ENCODE data around the gene GTF2H1.
"Not testable (repeated sequence)": the region's sequence is repeated elsewhere in the genome, so short reads cannot be mapped to it uniquely, and the experiment has no call there.

The GTF2H1 gene

GRCh38 chr11:18317551-18317950 is 4.8 kb upstream of the GTF2H1 start:
- DNase-seq (ENCODE audit: insufficient read length, low spot score): no peak
- no peak for FAIRE-seq

- FAIRE-seq (peak; percentile 68), DNase-seq (ENCODE audit: insufficient read length, low spot score) (no peak)
These were observed 2.5 kb upstream of the GTF2H1 start for GRCh38 chr11:18319914-18320313.

- DNase-seq (ENCODE audit: insufficient read length, low spot score) (no peak), FAIRE-seq (no peak)
These were observed 1.8 kb upstream of the GTF2H1 start for GRCh38 chr11:18320617-18321016.

- DNase-seq (ENCODE audit: insufficient read length, low spot score) (no peak), FAIRE-seq (no peak)
These were observed 794 bp upstream of the GTF2H1 start for GRCh38 chr11:18321578-18321968.

- FAIRE-seq: no peak
- DNase-seq (ENCODE audit: insufficient read length, low spot score): no peak
These were observed 627 bp downstream of the GTF2H1 start for GRCh38 chr11:18322818-18323570.

GRCh38 chr11:18323881-18324280 is 1.5 kb downstream of the GTF2H1 start:
- not testable (repeated sequence) for FAIRE-seq; DNase-seq (ENCODE audit: insufficient read length, low spot score)

- peak; percentile 28 for FAIRE-seq
- DNase-seq (ENCODE audit: insufficient read length, low spot score): no peak
These were observed 2.0 kb downstream of the GTF2H1 start for GRCh38 chr11:18324381-18324780.

- FAIRE-seq: peak; percentile 80
- no peak for DNase-seq (ENCODE audit: insufficient read length, low spot score)
These were observed 7.0 kb downstream of the GTF2H1 start for GRCh38 chr11:18329196-18329870.

GRCh38 chr11:18330921-18331320 is 8.6 kb downstream of the GTF2H1 start:
- FAIRE-seq (no peak), DNase-seq (ENCODE audit: insufficient read length, low spot score) (no peak)

- FAIRE-seq (no peak), DNase-seq (ENCODE audit: insufficient read length, low spot score) (no peak)
These were observed 9.9 kb downstream of the GTF2H1 start for GRCh38 chr11:18332302-18332701.

- FAIRE-seq: no peak
- DNase-seq (ENCODE audit: insufficient read length, low spot score): no peak
These were observed 10.5 kb downstream of the GTF2H1 start for GRCh38 chr11:18332891-18333290.

- no peak for DNase-seq (ENCODE audit: insufficient read length, low spot score)
- FAIRE-seq: no peak
These were observed 25.2 kb downstream of the GTF2H1 start for GRCh38 chr11:18347471-18348125.

GRCh38 chr11:18352581-18352980 is 30.2 kb downstream of the GTF2H1 start:
- DNase-seq (ENCODE audit: insufficient read length, low spot score): no peak
- no peak for FAIRE-seq

- no peak for DNase-seq (ENCODE audit: insufficient read length, low spot score)
These were observed 36.3 kb downstream of the GTF2H1 start for GRCh38 chr11:18358646-18359045.

GRCh38 chr11:18361154-18361553 is 38.8 kb downstream of the GTF2H1 start:
- FAIRE-seq (no peak), DNase-seq (ENCODE audit: insufficient read length, low spot score) (no peak)

More at GRCh38 chr11:18358646-18359045, 36.3 kb downstream of the GTF2H1 start:
- FAIRE-seq: no peak

GRCh38 chr11:18364495-18365073 is 42.2 kb downstream of the GTF2H1 start:
- DNase-seq (ENCODE audit: insufficient read length, low spot score): no peak
- no peak for FAIRE-seq

GRCh38 chr11:18365741-18366140 is 43.4 kb downstream of the GTF2H1 start:
- no peak for FAIRE-seq

GRCh38 chr11:18366286-18366685 is 43.9 kb downstream of the GTF2H1 start:
- no peak for DNase-seq (ENCODE audit: insufficient read length, low spot score)
- FAIRE-seq: no peak

More at GRCh38 chr11:18365741-18366140, 43.4 kb downstream of the GTF2H1 start:
- DNase-seq (ENCODE audit: insufficient read length, low spot score): no peak

GRCh38 chr11:18367431-18367830 is 45.1 kb downstream of the GTF2H1 start:
- DNase-seq (ENCODE audit: insufficient read length, low spot score) (no peak), FAIRE-seq (no peak)

GRCh38 chr11:18368221-18368620 is 45.9 kb downstream of the GTF2H1 start:
- no peak for FAIRE-seq
- DNase-seq (ENCODE audit: insufficient read length, low spot score): no peak

- DNase-seq (ENCODE audit: insufficient read length, low spot score) (no peak), FAIRE-seq (no peak)
These were observed 47.0 kb downstream of the GTF2H1 start for GRCh38 chr11:18369398-18369797.

Measured in GM19239 (cell line).